ENCODE results near the gene RAB3IL1. TPM values are rescaled to one million over a fixed set of nuclear protein-coding genes. Genes with fewer than 3 reads are reported as not detected.
A peak's percentile ranks its signal among the peaks of the same experiment; 100 is the strongest.

Gene RAB3IL1
- total and polyA plus RNA-seq, 9 of the 15 experiments (the other 6 are each of a cell fraction or from before 2014, with no cell fraction given): 0.15 to 42.6 (median 15.5) TPM

DNA sequence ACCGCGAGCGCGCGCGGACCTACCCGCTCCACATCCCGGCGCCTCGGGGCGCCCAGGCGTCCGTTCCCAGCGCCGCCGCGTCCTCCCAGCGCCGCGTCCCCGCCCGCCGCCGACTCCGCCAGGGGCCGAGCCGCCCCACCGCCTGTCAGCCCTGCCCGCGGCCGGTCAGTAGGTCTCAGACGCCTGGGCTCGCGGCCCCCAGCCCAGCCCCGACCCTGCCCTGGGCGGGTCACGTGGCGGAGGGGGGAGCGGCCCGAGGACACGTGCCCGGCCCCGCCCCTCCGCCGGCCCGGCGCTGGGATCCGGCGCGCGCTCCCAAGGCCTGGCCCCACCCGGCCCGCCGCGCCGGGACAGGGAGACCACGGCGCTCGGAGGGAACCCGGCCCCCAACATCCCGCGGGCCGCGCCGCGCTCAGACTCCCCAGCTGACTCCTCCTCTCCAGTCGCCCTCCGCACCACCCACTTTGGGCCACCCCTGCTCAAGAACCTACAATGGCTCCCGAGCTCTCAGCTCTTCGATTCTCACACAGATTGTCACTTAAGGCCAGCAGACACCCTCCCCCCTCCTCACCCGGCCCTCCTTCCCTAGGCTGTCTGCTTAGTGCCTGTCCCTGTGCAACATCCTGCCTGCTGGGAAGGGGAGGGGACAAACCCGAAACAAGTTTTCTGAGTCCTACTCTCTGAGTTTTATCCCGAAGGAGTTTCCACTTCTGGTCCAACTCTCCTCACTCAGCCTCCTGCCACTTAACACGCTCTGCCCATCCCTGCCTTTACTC, at the start of gene RAB3IL1 (continued):
- no peak for TF ChIP-seq SNRNP70 (optimal IDR thresholded peaks at IDR 0.05; ENCODE audit: low read depth, low read length)
- no peak for TF ChIP-seq SMAD2 (IDR thresholded peaks at IDR 0.05; ENCODE audit: low read depth, low read length)
- no peak for TF ChIP-seq ETV6 (IDR thresholded peaks at IDR 0.05; ENCODE audit: borderline replicate concordance in 1 of 2, low read depth in 2 of 2, low read length in 1 of 2)
- no peak for TF ChIP-seq ETV6 (CRISPR knock-in tag; IDR thresholded peaks at IDR 0.05; ENCODE audit: borderline replicate concordance)
- TF ChIP-seq ZNF785 (CRISPR knock-in tag; IDR thresholded peaks at IDR 0.05): no peak
- TF ChIP-seq, protein P1, sequence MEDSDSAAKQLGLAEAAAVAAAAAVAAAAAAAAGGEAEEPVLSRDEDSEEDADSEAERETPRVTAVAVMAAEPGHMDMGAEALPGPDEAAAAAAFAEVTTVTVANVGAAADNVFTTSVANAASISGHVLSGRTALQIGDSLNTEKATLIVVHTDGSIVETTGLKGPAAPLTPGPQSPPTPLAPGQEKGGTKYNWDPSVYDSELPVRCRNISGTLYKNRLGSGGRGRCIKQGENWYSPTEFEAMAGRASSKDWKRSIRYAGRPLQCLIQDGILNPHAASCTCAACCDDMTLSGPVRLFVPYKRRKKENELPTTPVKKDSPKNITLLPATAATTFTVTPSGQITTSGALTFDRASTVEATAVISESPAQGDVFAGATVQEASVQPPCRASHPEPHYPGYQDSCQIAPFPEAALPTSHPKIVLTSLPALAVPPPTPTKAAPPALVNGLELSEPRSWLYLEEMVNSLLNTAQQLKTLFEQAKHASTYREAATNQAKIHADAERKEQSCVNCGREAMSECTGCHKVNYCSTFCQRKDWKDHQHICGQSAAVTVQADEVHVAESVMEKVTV (CRISPR knock-in tag; IDR thresholded peaks at IDR 0.05): no peak
- TF ChIP-seq ZNF239 (CRISPR knock-in tag; IDR thresholded peaks at IDR 0.05): no peak
- TF ChIP-seq ASH1L (IDR thresholded peaks at IDR 0.05; ENCODE audit: borderline replicate concordance, low read depth, partially characterized antibody): no peak
- no peak for TF ChIP-seq HEY1 (CRISPR knock-in tag; IDR thresholded peaks at IDR 0.05; ENCODE audit: borderline replicate concordance)
- TF ChIP-seq TEAD2 (tag; IDR thresholded peaks at IDR 0.05): no peak
- no peak for TF ChIP-seq ZNF75A (CRISPR knock-in tag; IDR thresholded peaks at IDR 0.05)
- TF ChIP-seq, protein P2, sequence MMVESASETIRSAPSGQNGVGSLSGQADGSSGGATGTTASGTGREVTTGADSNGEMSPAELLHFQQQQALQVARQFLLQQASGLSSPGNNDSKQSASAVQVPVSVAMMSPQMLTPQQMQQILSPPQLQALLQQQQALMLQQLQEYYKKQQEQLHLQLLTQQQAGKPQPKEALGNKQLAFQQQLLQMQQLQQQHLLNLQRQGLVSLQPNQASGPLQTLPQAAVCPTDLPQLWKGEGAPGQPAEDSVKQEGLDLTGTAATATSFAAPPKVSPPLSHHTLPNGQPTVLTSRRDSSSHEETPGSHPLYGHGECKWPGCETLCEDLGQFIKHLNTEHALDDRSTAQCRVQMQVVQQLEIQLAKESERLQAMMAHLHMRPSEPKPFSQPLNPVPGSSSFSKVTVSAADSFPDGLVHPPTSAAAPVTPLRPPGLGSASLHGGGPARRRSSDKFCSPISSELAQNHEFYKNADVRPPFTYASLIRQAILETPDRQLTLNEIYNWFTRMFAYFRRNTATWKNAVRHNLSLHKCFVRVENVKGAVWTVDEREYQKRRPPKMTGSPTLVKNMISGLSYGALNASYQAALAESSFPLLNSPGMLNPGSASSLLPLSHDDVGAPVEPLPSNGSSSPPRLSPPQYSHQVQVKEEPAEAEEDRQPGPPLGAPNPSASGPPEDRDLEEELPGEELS (CRISPR knock-in tag; IDR thresholded peaks at IDR 0.05; ENCODE audit: borderline replicate concordance): no peak
- TF ChIP-seq, protein P3, sequence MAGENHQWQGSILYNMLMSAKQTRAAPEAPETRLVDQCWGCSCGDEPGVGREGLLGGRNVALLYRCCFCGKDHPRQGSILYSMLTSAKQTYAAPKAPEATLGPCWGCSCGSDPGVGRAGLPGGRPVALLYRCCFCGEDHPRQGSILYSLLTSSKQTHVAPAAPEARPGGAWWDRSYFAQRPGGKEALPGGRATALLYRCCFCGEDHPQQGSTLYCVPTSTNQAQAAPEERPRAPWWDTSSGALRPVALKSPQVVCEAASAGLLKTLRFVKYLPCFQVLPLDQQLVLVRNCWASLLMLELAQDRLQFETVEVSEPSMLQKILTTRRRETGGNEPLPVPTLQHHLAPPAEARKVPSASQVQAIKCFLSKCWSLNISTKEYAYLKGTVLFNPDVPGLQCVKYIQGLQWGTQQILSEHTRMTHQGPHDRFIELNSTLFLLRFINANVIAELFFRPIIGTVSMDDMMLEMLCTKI (IDR thresholded peaks at IDR 0.05; ENCODE audit: partially characterized antibody): no peak
- TF ChIP-seq, protein P4, sequence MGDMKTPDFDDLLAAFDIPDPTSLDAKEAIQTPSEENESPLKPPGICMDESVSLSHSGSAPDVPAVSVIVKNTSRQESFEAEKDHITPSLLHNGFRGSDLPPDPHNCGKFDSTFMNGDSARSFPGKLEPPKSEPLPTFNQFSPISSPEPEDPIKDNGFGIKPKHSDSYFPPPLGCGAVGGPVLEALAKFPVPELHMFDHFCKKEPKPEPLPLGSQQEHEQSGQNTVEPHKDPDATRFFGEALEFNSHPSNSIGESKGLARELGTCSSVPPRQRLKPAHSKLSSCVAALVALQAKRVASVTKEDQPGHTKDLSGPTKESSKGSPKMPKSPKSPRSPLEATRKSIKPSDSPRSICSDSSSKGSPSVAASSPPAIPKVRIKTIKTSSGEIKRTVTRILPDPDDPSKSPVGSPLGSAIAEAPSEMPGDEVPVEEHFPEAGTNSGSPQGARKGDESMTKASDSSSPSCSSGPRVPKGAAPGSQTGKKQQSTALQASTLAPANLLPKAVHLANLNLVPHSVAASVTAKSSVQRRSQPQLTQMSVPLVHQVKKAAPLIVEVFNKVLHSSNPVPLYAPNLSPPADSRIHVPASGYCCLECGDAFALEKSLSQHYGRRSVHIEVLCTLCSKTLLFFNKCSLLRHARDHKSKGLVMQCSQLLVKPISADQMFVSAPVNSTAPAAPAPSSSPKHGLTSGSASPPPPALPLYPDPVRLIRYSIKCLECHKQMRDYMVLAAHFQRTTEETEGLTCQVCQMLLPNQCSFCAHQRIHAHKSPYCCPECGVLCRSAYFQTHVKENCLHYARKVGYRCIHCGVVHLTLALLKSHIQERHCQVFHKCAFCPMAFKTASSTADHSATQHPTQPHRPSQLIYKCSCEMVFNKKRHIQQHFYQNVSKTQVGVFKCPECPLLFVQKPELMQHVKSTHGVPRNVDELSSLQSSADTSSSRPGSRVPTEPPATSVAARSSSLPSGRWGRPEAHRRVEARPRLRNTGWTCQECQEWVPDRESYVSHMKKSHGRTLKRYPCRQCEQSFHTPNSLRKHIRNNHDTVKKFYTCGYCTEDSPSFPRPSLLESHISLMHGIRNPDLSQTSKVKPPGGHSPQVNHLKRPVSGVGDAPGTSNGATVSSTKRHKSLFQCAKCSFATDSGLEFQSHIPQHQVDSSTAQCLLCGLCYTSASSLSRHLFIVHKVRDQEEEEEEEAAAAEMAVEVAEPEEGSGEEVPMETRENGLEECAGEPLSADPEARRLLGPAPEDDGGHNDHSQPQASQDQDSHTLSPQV (IDR thresholded peaks at IDR 0.05): peak; percentile 67
- no peak for TF ChIP-seq ZNF143 (CRISPR knock-in tag; IDR thresholded peaks at IDR 0.05)
- TF ChIP-seq PHF8 (IDR thresholded peaks at IDR 0.05; ENCODE audit: borderline replicate concordance, low read length): peak; percentile 35; the same call in 1 of the 2 replicates
- TF ChIP-seq DACH1 (IDR thresholded peaks at IDR 0.05; ENCODE audit: partially characterized antibody): no peak

All from K562 (cell line).